Kidney epithelial cell (primary cell): ENCODE results near the gene FAM120A. TPM values are rescaled to one million over a fixed set of nuclear protein-coding genes. Genes with fewer than 3 reads are reported as not detected.

ENCODE experiments used
- DNase-seq: peaks from one replicate; pipeline ENCODE4 v3.0.0-alpha.2; 2010; ENCODE audit warnings: low read depth
- H3K27me3 ChIP-seq: 2 replicates; pipeline ENCODE4 v1.6.0; 2011; ENCODE audit warnings: low read length; ENCODE audit not compliant: control insufficient read depth, insufficient read depth
- H3K36me3 ChIP-seq: 2 replicates; pipeline ENCODE4 v1.5.1; 2011; ENCODE audit warnings: low read length; ENCODE audit not compliant: control insufficient read depth, insufficient read depth
- H3K4me3 ChIP-seq: 2 replicates; pipeline ENCODE4 v1.5.1; 2011; ENCODE audit warnings: low read depth, mild to moderate bottlenecking, control low read depth, low read length
- total RNA-seq: library from RNA; depleted of rRNA; stranded (reverse); fragments of >200 nt; gene quantifications from 2 replicates; pipeline ENCODE4 v1.2.3, GENCODE V29; 2015
- TF ChIP-seq, protein P1 (sequence below): IDR thresholded peaks from 2 replicates; pipeline ENCODE4 v1.5.1; 2011; ENCODE audit warnings: mild to moderate bottlenecking, moderate library complexity, low read length, control low read depth, inconsistent platforms; ENCODE audit not compliant: insufficient read depth, poor library complexity, severe bottlenecking

Gene FAM120A
- total RNA-seq, 1 donor from 2014 or later = 59.0 TPM

GRCh38 chr9:93431539-93432105, 19.9 kb upstream of the FAM120A start:
- DNase-seq = no peak
- Histone ChIP-seq H3K4me3 (no peak overlapping the region), H3K27me3 (no peaks in the 10 kb centered on the region), H3K36me3 (no peaks in the 10 kb centered on the region)
- TF ChIP-seq, protein P1, sequence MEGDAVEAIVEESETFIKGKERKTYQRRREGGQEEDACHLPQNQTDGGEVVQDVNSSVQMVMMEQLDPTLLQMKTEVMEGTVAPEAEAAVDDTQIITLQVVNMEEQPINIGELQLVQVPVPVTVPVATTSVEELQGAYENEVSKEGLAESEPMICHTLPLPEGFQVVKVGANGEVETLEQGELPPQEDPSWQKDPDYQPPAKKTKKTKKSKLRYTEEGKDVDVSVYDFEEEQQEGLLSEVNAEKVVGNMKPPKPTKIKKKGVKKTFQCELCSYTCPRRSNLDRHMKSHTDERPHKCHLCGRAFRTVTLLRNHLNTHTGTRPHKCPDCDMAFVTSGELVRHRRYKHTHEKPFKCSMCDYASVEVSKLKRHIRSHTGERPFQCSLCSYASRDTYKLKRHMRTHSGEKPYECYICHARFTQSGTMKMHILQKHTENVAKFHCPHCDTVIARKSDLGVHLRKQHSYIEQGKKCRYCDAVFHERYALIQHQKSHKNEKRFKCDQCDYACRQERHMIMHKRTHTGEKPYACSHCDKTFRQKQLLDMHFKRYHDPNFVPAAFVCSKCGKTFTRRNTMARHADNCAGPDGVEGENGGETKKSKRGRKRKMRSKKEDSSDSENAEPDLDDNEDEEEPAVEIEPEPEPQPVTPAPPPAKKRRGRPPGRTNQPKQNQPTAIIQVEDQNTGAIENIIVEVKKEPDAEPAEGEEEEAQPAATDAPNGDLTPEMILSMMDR = no peak

- TF ChIP-seq, protein P1 = no peak
- H3K4me3 ChIP-seq = no peak overlapping the region
- no peaks in the 10 kb centered on the region for H3K36me3 ChIP-seq
- H3K27me3 ChIP-seq = no peaks in the 10 kb centered on the region
- no peak for DNase-seq
Measured at GRCh38 chr9:93432964-93433363, 18.5 kb upstream of the FAM120A start.

- TF ChIP-seq, protein P1 = no peak
- Histone ChIP-seq H3K27me3 (no peaks in the 10 kb centered on the region), H3K36me3 (no peaks in the 10 kb centered on the region), H3K4me3 (no peak overlapping the region)
- no peak for DNase-seq
Measured at GRCh38 chr9:93434056-93434455, 17.4 kb upstream of the FAM120A start.

DNA sequence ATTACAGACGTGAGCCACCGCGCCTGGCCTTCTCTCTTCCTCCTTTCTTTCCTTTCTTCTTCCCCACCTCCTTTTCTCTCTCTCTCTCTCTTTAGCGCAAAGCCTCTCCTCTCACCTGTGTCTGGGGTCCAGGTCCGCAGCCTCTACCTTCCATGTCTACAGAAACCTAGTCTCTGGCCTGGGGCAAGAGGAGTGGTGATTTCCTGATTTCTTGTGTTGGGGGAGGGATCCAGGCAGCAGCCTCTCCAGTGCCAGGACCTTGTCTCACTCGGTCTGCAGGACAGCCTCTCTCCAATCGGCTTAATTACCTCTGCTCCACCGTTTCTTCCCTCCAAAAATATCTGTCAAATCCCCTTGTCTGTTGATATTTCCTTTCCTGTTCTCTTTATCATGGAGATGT, 16.1 kb upstream of the FAM120A start:
- no peak overlapping the region for H3K4me3 ChIP-seq
- TF ChIP-seq, protein P1 = no peak
- DNase-seq = no peak
- no peaks in the 10 kb centered on the region for H3K36me3 ChIP-seq
- H3K27me3 ChIP-seq = no peaks in the 10 kb centered on the region

DNA sequence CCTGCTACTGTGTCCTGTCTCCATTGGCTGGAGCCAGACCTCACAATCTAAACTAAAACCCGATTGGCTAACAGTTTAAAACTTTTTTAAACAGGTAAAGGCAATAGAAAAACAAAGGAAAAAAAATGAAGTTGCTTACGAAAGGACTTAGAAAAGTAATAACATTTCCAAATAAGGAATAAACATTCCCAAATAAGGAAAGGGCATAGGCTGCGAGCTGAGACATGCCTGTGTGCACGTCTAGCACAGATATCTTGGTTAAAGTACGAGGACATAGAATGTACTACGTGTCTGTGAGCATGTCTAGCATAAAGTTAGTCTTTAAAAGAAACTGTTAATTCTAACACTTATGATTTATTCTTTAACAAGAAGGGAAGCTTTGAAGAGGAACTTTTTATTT, 15.3 kb upstream of the FAM120A start:
- H3K4me3 ChIP-seq = no peak overlapping the region
- H3K27me3 ChIP-seq = no peaks in the 10 kb centered on the region
- TF ChIP-seq, protein P1 = no peak
- no peak for DNase-seq
- no peaks in the 10 kb centered on the region for H3K36me3 ChIP-seq
